Panc1 (cell line): ENCODE results near the gene JOSD2. TPM values are rescaled to one million over a fixed set of nuclear protein-coding genes. Genes with fewer than 3 reads are reported as not detected.

Source experiments
- ATAC-seq: fragments of 200-7000 bp; cut with Tn5 transposase; 2 replicates; pipeline ENCODE4 v1.9.1; 2020; ENCODE audit warnings: mild to moderate bottlenecking, moderate library complexity
- BruUV-seq: library from RNA; stranded (reverse); fragments of 400-500 nt; replicated peaks from 2 replicates; lab custom pipeline; 2021; lab: Mats Ljungman, UMichigan
- CTCF ChIA-PET: fragments of 300-600 bp; sonication (Branson Sonifier 250); formaldehyde crosslinking; loops from one replicate; lab custom pipeline; 2022; ENCODE audit warnings: antibody characterized with exemption; lab: Charles Lee
- POLR2A ChIA-PET: fragments of 300-600 bp; sonication (Branson Sonifier 250); formaldehyde crosslinking; loops from one replicate; lab custom pipeline; 2022; ENCODE audit warnings: antibody characterized with exemption; lab: Charles Lee
- DNase-seq: peaks from one replicate; pipeline ENCODE4 v3.0.0-alpha.2; 2010; ENCODE audit warnings: low read depth, low spot score
- H3K27ac ChIP-seq: 2 replicates; pipeline ENCODE4 v1.5.1; 2011; ENCODE audit warnings: mild to moderate bottlenecking, low read length, inconsistent platforms
- H3K27me3 ChIP-seq: fragments of 200-500 bp; sonication (Bioruptor generic); 2 replicates; pipeline ENCODE4 v1.6.0; 2014; ENCODE audit warnings: low read length, inconsistent platforms; ENCODE audit not compliant: control insufficient read depth, insufficient read depth
- H3K36me3 ChIP-seq: fragments of 200-500 bp; sonication (Bioruptor generic); 2 replicates; pipeline ENCODE4 v1.5.1; 2014; ENCODE audit warnings: inconsistent platforms, mild to moderate bottlenecking, low read length, moderate library complexity; ENCODE audit not compliant: control insufficient read depth, insufficient read depth
- H3K4me1 ChIP-seq: 2 replicates; pipeline ENCODE4 v1.5.1; 2011; ENCODE audit warnings: inconsistent platforms, mild to moderate bottlenecking, low read length, moderate library complexity; ENCODE audit not compliant: control insufficient read depth, insufficient read depth
- H3K4me3 ChIP-seq, 2 experiments: 2 replicates each; pipeline ENCODE4 v1.5.1; 2011 to 2012; ENCODE audit warnings: low read depth in 2 of 2, low read length in 2 of 2, mild to moderate bottlenecking in 2 of 2, inconsistent platforms in 1 of 2, moderate library complexity in 1 of 2
- H3K9me3 ChIP-seq: fragments of 200-500 bp; sonication (Bioruptor generic); 2 replicates; pipeline ENCODE4 v1.5.1; 2014; ENCODE audit warnings: low read depth, mild to moderate bottlenecking, inconsistent platforms, low read length, moderate library complexity; ENCODE audit not compliant: control insufficient read depth, insufficient read depth
- CTCF ChIP-seq: fragments of 450-650 bp; IDR thresholded peaks from 2 replicates; pipeline ENCODE4 v1.5.1; 2017; ENCODE audit warnings: mild to moderate bottlenecking
- POLR2AphosphoS5 ChIP-seq: IDR thresholded peaks from 2 replicates; pipeline ENCODE4 v1.6.1; 2012; ENCODE audit warnings: mild to moderate bottlenecking, low read depth, low read length, moderate library complexity
- REST ChIP-seq, 2 experiments: IDR thresholded peaks; 2 replicates each; pipeline ENCODE4 v1.6.1; 2011 to 2012; ENCODE audit warnings: low read depth in 2 of 2, control low read depth in 1 of 2, low read length in 1 of 2, mild to moderate bottlenecking in 1 of 2, moderate library complexity in 1 of 2; ENCODE audit not compliant: insufficient read depth in 1 of 2
- SIN3A ChIP-seq: IDR thresholded peaks from 2 replicates; pipeline ENCODE4 v1.6.1; 2012; ENCODE audit warnings: low read depth, mild to moderate bottlenecking, low read length, moderate library complexity, borderline replicate concordance; ENCODE audit not compliant: insufficient read depth
- TCF7L2 ChIP-seq: IDR thresholded peaks from 2 replicates; pipeline ENCODE4 v1.6.1; 2011; ENCODE audit warnings: mild to moderate bottlenecking, low read depth, low read length, inconsistent platforms
- in situ Hi-C: cut with HindIII; loops from 2 replicates; pipeline ENCODE4 v1.10.0; 2016; ENCODE audit warnings: low sequenced_read_pairs, low pct_unique_long_range_greater_than_20kb
- intact Hi-C: fragments of 100-400 bp; cut with micrococcal nuclease; formaldehyde crosslinking; loops from one replicate; pipeline ENCODE4 v1.10.0; 2022; ENCODE audit not compliant: unreplicated experiment
- total RNA-seq: library from RNA; stranded (reverse); gene quantifications from one replicate; pipeline ENCODE4 v1.2.1, GENCODE V29; 2021; ENCODE audit not compliant: unreplicated experiment

Gene JOSD2
- total RNA-seq, 1 experiment from 2014 or later, result 51.8 TPM

GRCh38 chr19:50459067-50459456 is 51.9 kb downstream of the JOSD2 start:
- in situ Hi-C loops, result no loop called here
- ChIA-PET CTCF (interaction anchor here (0.7 kb wide), 1 partner anchor 207 kb away, joined by 5 read pairs; no protein-coding TSS in a partner anchor), POLR2A (no interaction called here)
- no peak for DNase-seq
- TF ChIP-seq TCF7L2 (no peak), POLR2AphosphoS5 (no peak), SIN3A (no peak), CTCF (no peak), REST (IDR thresholded peaks at IDR 0.05; ENCODE audit: insufficient read depth in 1 of 2, low read depth in 2 of 2, low read length in 1 of 2) (no peak)
- H3K9me3 ChIP-seq, result no peaks in the 10 kb centered on the region
- H3K27ac ChIP-seq, result no peak overlapping the region
- ATAC-seq, result no peak
- no peaks in the 10 kb centered on the region for H3K27me3 ChIP-seq
- H3K36me3 ChIP-seq, result no peaks in the 10 kb centered on the region
- intact Hi-C loops, result no loop called here
- no peak overlapping the region for H3K4me3 ChIP-seq
- no peaks in the 10 kb centered on the region; the same call in none of the 2 replicates for H3K4me1 ChIP-seq
- no TSS peak for BruUV-seq

GRCh38 chr19:50458396-50459066 is 52.5 kb downstream of the JOSD2 start:
- no peak overlapping the region for H3K4me3 ChIP-seq
- no peak overlapping the region for H3K27ac ChIP-seq
- CTCF ChIA-PET, result interaction anchor here (0.7 kb wide), 1 partner anchor 208 kb away, joined by 5 read pairs; no protein-coding TSS in a partner anchor
- no peaks in the 10 kb centered on the region for H3K36me3 ChIP-seq
- no peaks in the 10 kb centered on the region for H3K9me3 ChIP-seq
- ATAC-seq, result no peak
- BruUV-seq, result no TSS peak
- no peaks in the 10 kb centered on the region; the same call in none of the 2 replicates for H3K4me1 ChIP-seq
- POLR2A ChIA-PET, result no interaction called here
- no peak for TF ChIP-seq TCF7L2
- no peak for TF ChIP-seq REST (IDR thresholded peaks at IDR 0.05; ENCODE audit: insufficient read depth in 1 of 2, low read depth in 2 of 2, low read length in 1 of 2)
- no peak for TF ChIP-seq SIN3A
- TF ChIP-seq POLR2AphosphoS5, result no peak
- TF ChIP-seq CTCF, result no peak
- no peaks in the 10 kb centered on the region for H3K27me3 ChIP-seq
- DNase-seq, result no peak
- in situ Hi-C loops, result no loop called here
- intact Hi-C loops, result no loop called here
